ENCODE data around the gene HEATR5B.

DNA sequence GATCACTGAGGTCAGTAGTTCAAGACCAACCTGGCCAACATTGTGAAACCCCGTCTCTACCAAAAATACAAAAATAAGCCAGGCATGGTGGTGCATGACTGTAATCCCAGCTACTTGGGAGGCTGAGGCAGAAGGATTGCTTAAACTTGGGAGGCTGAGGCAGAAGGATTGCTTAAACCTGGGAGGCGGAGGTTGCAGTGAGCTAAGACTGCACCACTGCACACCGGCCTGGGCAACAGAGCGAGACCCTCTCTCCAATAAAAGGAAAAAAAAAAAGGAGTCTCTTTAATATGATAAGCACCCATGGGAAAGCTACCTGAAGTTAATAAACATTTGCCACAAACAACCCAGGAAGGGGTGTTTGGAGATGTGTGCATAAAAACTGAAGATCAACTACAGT is 120.4 kb downstream of the HEATR5B start:
- TF ChIP-seq, protein P1, sequence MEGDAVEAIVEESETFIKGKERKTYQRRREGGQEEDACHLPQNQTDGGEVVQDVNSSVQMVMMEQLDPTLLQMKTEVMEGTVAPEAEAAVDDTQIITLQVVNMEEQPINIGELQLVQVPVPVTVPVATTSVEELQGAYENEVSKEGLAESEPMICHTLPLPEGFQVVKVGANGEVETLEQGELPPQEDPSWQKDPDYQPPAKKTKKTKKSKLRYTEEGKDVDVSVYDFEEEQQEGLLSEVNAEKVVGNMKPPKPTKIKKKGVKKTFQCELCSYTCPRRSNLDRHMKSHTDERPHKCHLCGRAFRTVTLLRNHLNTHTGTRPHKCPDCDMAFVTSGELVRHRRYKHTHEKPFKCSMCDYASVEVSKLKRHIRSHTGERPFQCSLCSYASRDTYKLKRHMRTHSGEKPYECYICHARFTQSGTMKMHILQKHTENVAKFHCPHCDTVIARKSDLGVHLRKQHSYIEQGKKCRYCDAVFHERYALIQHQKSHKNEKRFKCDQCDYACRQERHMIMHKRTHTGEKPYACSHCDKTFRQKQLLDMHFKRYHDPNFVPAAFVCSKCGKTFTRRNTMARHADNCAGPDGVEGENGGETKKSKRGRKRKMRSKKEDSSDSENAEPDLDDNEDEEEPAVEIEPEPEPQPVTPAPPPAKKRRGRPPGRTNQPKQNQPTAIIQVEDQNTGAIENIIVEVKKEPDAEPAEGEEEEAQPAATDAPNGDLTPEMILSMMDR (conservative IDR thresholded peaks at IDR 0.05; ENCODE audit: low read depth, low read length): no peak
- TF ChIP-seq POLR2A (IDR thresholded peaks at IDR 0.05; ENCODE audit: low read depth, low read length) (no peak), SMC3 (IDR thresholded peaks at IDR 0.05; ENCODE audit: low read depth, low read length) (no peak), MXI1 (IDR thresholded peaks at IDR 0.05; ENCODE audit: borderline replicate concordance, low read depth, low read length) (no peak), FOS (IDR thresholded peaks at IDR 0.05; ENCODE audit: low read depth, low read length) (no peak), CEBPB (IDR thresholded peaks at IDR 0.05; ENCODE audit: low read depth, low read length) (no peak), BHLHE40 (IDR thresholded peaks at IDR 0.05; ENCODE audit: low read depth, low read length) (no peak), MAZ (IDR thresholded peaks at IDR 0.05; ENCODE audit: borderline replicate concordance, low read depth, low read length) (no peak)
- TF ChIP-seq, protein P2, sequence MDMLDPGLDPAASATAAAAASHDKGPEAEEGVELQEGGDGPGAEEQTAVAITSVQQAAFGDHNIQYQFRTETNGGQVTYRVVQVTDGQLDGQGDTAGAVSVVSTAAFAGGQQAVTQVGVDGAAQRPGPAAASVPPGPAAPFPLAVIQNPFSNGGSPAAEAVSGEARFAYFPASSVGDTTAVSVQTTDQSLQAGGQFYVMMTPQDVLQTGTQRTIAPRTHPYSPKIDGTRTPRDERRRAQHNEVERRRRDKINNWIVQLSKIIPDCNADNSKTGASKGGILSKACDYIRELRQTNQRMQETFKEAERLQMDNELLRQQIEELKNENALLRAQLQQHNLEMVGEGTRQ (IDR thresholded peaks at IDR 0.05; ENCODE audit: low read depth, low read length): no peak
